HepG2 (cell line): ENCODE measurements around the gene CAMK1. TPM values are rescaled to one million over a fixed set of nuclear protein-coding genes. Genes with fewer than 3 reads are reported as not detected.

Experiments
- CAMTA2 ChIP-seq: sonication (generic); formaldehyde crosslinking; IDR thresholded peaks from 2 replicates; pipeline ENCODE4 v1.4.0; 2020; ENCODE audit warnings: mild to moderate bottlenecking, missing genetic modification reagents, borderline replicate concordance
- CBFB ChIP-seq: sonication (generic); formaldehyde crosslinking; IDR thresholded peaks from 2 replicates; pipeline ENCODE4 v1.4.0; 2020; ENCODE audit warnings: missing genetic modification reagents
- ELF3 ChIP-seq: IDR thresholded peaks from 2 replicates; pipeline ENCODE4 v1.6.1; 2016; ENCODE audit warnings: missing genetic modification reagents, missing compliant biosample characterization
- ERF ChIP-seq: IDR thresholded peaks from 2 replicates; pipeline ENCODE4 v1.6.1; 2018; ENCODE audit warnings: missing biosample characterization, missing genetic modification reagents
- HDAC1 ChIP-seq: sonication (generic); formaldehyde crosslinking; IDR thresholded peaks from 2 replicates; pipeline ENCODE4 v1.5.1; 2020; ENCODE audit warnings: mild to moderate bottlenecking, missing genetic modification reagents
- HOXA3 ChIP-seq: sonication (generic); formaldehyde crosslinking; IDR thresholded peaks from 2 replicates; pipeline ENCODE4 v1.5.0; 2020; ENCODE audit warnings: missing genetic modification reagents
- MIXL1 ChIP-seq: IDR thresholded peaks from 2 replicates; pipeline ENCODE4 v1.6.1; 2016
- NBN ChIP-seq: fragments of 450-650 bp; conservative IDR thresholded peaks from 2 replicates; pipeline ENCODE4 v1.6.1; 2017
- POLR2A ChIP-seq, 2 experiments: IDR thresholded peaks; 2 replicates each; pipeline ENCODE4 v1.6.1; 2011; ENCODE audit warnings: low read depth in 2 of 2, low read length in 2 of 2, mild to moderate bottlenecking in 1 of 2, moderate library complexity in 1 of 2; ENCODE audit not compliant: insufficient read depth in 1 of 2
- POLR2AphosphoS5 ChIP-seq: IDR thresholded peaks from 2 replicates; pipeline ENCODE4 v1.6.1; 2012; ENCODE audit warnings: low read depth, low read length
- SAP130 ChIP-seq: IDR thresholded peaks from 2 replicates; pipeline ENCODE4 v1.6.1; 2016; ENCODE audit warnings: low read depth
- SP1 ChIP-seq, 2 experiments: fragments of 450-650 bp in 1 of 2; sonication (generic) in 1 of 2; formaldehyde crosslinking in 1 of 2; IDR thresholded peaks; 2 replicates each; pipeline versions ENCODE4 v1.4.0 to v1.6.1; 2016 to 2020; ENCODE audit warnings: missing genetic modification reagents in 1 of 2
- TCF12 ChIP-seq, 2 experiments: fragments of 450-650 bp in 1 of 2; sonication (generic) in 1 of 2; formaldehyde crosslinking in 1 of 2; IDR thresholded peaks; 2 replicates each; pipeline versions ENCODE4 v1.6.1 to v1.8.0; 2017 to 2022; ENCODE audit warnings: antibody characterized with exemption in 1 of 2, mild to moderate bottlenecking in 1 of 2, missing genetic modification reagents in 1 of 2, moderate library complexity in 1 of 2
- ZNF230 ChIP-seq: sonication (generic); formaldehyde crosslinking; IDR thresholded peaks from 2 replicates; pipeline ENCODE4 v1.4.0; 2020; ENCODE audit warnings: mild to moderate bottlenecking, missing genetic modification reagents
- ZNF256 ChIP-seq: sonication (generic); formaldehyde crosslinking; conservative IDR thresholded peaks from 2 replicates; pipeline ENCODE4 v1.4.0; 2020; ENCODE audit warnings: missing genetic modification reagents
- ZNF274 ChIP-seq: sonication (generic); formaldehyde crosslinking; IDR thresholded peaks from 2 replicates; pipeline ENCODE4 v1.5.1; 2020; ENCODE audit warnings: mild to moderate bottlenecking, missing genetic modification reagents
- ZNF556 ChIP-seq: sonication (generic); formaldehyde crosslinking; IDR thresholded peaks from 2 replicates; pipeline ENCODE4 v1.4.0; 2020; ENCODE audit warnings: mild to moderate bottlenecking, missing genetic modification reagents, borderline replicate concordance
- ZNF678 ChIP-seq: sonication (generic); formaldehyde crosslinking; IDR thresholded peaks from 2 replicates; pipeline ENCODE4 v1.4.0; 2020; ENCODE audit warnings: mild to moderate bottlenecking, missing genetic modification reagents
- ZSCAN25 ChIP-seq: sonication (generic); formaldehyde crosslinking; IDR thresholded peaks from 2 replicates; pipeline ENCODE4 v1.8.0; 2022; ENCODE audit warnings: mild to moderate bottlenecking, missing genetic modification reagents
- polyA plus RNA-seq, 8 experiments: library from polyadenylated mRNA; depleted of rRNA in 3 of 8; stranded (reverse) in 7 of 8; unstranded in 1 of 8; fragments of >200 nt; fragmentation: Illumina TruSeq in 4 of 8; extraction: Trizol in 4 of 8; gene quantifications; 2 replicates each; pipeline versions ENCODE4 v1.2.1 to v1.2.3, GENCODE V29; 2011 to 2016; ENCODE audit warnings: low read depth in 4 of 8, missing spikeins in 1 of 8, mixed read lengths in 1 of 8; ENCODE audit not compliant: insufficient read depth in 1 of 8
- total RNA-seq, 5 experiments: library from RNA; depleted of rRNA; stranded (reverse); fragments of >200 nt; fragmentation: Illumina TruSeq; extraction: Trizol; gene quantifications; 2 replicates each; pipeline ENCODE4 v1.2.3, GENCODE V29; 2016; ENCODE audit warnings: low read depth in 1 of 5
- TF ChIP-seq, protein P1 (sequence below): sonication (generic); formaldehyde crosslinking; IDR thresholded peaks from 2 replicates; pipeline ENCODE4 v1.8.1; 2023; ENCODE audit warnings: mild to moderate bottlenecking, inconsistent platforms, moderate library complexity, missing genetic modification reagents, borderline replicate concordance
- TF ChIP-seq, protein P2 (sequence below): sonication (generic); formaldehyde crosslinking; IDR thresholded peaks from 2 replicates; pipeline ENCODE4 v1.5.1; 2020; ENCODE audit warnings: mild to moderate bottlenecking, missing genetic modification reagents, moderate library complexity
- TF ChIP-seq, protein P3 (sequence below): sonication (generic); formaldehyde crosslinking; IDR thresholded peaks from 2 replicates; pipeline ENCODE4 v1.9.0; 2022; ENCODE audit warnings: low read depth, missing genetic modification reagents
- TF ChIP-seq, protein P4 (sequence below): sonication (generic); formaldehyde crosslinking; IDR thresholded peaks from 2 replicates; pipeline ENCODE4 v1.4.0; 2020; ENCODE audit warnings: missing genetic modification reagents

The CAMK1 gene
- total and polyA plus RNA-seq, 2 of the 13 experiments (the other 11 are each of a cell fraction or from before 2014, with no cell fraction given) = 26.4 to 53.3 TPM

DNA sequence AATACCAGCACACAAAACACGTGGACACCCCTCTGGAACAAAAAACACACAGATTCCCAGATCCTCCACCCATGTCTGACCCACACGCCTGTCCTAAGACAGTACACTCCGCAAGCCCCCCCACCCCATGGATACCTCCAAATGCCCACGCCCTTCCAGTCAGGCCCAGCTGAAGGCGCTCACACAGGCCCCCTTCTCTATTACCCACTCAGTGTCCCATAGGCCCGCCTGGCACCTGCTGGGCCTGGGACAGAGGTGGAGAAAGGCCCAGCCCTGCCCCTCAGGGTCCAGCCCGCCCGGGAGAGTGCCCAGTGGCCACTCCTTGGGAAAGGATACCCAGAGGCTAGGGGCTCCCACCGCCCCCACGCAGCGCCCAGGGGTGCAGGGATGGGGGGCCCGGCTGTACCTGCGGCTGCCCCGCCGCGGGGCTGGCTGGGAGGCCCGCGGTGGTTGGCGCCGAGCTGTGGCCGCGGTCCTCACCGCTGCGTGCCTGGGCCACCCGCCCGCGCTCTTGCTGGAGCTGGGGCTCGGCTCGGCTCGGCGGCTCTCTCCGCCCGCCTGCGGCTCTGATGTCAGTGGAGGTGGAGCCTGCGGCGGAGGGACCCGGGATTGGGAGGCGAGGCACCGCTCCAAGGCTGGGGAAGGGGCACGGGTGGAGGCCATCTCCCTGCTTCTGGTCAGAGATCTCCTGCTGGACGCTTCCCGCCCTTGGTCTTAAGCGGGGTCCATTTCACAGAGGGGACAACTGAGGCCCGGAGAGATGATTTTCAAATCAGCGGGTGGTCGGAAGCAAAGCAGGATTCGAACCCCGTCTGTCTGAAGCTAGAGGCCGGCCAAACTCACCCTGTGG, at the start of gene CAMK1 (continued):
- TF ChIP-seq ZNF678 (0 out of 2 replicates have a peak, but pooled peaks have one; percentile 34), MIXL1 (0 out of 2 replicates have a peak, but pooled peaks have one; percentile 13), HDAC1 (CRISPR knock-in tag) (peak; percentile 24; the same call in 1 of the 2 replicates), HOXA3 (CRISPR knock-in tag) (0 out of 2 replicates have a peak, but pooled peaks have one; percentile 23), ERF (peak; percentile 31; the same call in 1 of the 2 replicates), ZNF556 (peak; percentile 64; the same call in 1 of the 2 replicates), SP1 (IDR thresholded peaks at IDR 0.05) (no peak), SP1 (CRISPR knock-in tag; IDR thresholded peaks at IDR 0.05) (peak; percentile 36; the same call in 1 of the 2 replicates), NBN (no peak), SAP130 (CRISPR knock-in tag) (peak; percentile 61; the same call in 1 of the 2 replicates), CAMTA2 (CRISPR knock-in tag) (peak; percentile 25; the same call in 1 of the 2 replicates), ZNF230 (0 out of 2 replicates have a peak, but pooled peaks have one; percentile 20), ZSCAN25 (no peak), CBFB (0 out of 2 replicates have a peak, but pooled peaks have one; percentile 11), ELF3 (peak; percentile 28; the same call in 1 of the 2 replicates), POLR2A (IDR thresholded peaks at IDR 0.05; ENCODE audit: insufficient read depth in 1 of 2, low read depth in 2 of 2, low read length in 2 of 2) (peak in 1 of 2 experiments; percentile 79; a peak in 2 of 4 replicates), ZNF274 (peak; percentile 21; the same call in 1 of the 2 replicates), TCF12 (IDR thresholded peaks at IDR 0.05) (no peak), TCF12 (CRISPR knock-in tag; IDR thresholded peaks at IDR 0.05) (0 out of 2 replicates have a peak, but pooled peaks have one; percentile 23), ZNF256 (CRISPR knock-in tag) (no peak), POLR2AphosphoS5 (peak; percentile 60)
- TF ChIP-seq, protein P1, sequence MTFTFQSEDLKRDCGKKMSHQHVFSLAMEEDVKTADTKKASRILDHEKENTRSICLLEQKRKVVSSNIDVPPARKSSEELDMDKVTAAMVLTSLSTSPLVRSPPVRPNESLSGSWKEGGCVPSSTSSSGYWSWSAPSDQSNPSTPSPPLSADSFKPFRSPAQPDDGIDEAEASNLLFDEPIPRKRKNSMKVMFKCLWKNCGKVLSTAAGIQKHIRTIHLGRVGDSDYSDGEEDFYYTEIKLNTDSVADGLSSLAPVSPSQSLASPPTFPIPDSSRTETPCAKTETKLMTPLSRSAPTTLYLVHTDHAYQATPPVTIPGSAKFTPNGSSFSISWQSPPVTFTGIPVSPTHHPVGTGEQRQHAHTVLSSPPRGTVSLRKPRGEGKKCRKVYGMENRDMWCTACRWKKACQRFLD (CRISPR knock-in tag) = no peak
- TF ChIP-seq, protein P2, sequence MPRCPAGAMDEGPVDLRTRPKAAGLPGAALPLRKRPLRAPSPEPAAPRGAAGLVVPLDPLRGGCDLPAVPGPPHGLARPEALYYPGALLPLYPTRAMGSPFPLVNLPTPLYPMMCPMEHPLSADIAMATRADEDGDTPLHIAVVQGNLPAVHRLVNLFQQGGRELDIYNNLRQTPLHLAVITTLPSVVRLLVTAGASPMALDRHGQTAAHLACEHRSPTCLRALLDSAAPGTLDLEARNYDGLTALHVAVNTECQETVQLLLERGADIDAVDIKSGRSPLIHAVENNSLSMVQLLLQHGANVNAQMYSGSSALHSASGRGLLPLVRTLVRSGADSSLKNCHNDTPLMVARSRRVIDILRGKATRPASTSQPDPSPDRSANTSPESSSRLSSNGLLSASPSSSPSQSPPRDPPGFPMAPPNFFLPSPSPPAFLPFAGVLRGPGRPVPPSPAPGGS (CRISPR knock-in tag) = 0 out of 2 replicates have a peak, but pooled peaks have one; percentile 35
- TF ChIP-seq, protein P3, sequence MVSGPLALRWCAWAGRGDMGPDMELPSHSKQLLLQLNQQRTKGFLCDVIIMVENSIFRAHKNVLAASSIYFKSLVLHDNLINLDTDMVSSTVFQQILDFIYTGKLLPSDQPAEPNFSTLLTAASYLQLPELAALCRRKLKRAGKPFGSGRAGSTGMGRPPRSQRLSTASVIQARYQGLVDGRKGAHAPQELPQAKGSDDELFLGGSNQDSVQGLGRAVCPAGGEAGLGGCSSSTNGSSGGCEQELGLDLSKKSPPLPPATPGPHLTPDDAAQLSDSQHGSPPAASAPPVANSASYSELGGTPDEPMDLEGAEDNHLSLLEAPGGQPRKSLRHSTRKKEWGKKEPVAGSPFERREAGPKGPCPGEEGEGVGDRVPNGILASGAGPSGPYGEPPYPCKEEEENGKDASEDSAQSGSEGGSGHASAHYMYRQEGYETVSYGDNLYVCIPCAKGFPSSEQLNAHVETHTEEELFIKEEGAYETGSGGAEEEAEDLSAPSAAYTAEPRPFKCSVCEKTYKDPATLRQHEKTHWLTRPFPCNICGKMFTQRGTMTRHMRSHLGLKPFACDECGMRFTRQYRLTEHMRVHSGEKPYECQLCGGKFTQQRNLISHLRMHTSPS = peak; percentile 60; the same call in 1 of the 2 replicates
- TF ChIP-seq, protein P4, sequence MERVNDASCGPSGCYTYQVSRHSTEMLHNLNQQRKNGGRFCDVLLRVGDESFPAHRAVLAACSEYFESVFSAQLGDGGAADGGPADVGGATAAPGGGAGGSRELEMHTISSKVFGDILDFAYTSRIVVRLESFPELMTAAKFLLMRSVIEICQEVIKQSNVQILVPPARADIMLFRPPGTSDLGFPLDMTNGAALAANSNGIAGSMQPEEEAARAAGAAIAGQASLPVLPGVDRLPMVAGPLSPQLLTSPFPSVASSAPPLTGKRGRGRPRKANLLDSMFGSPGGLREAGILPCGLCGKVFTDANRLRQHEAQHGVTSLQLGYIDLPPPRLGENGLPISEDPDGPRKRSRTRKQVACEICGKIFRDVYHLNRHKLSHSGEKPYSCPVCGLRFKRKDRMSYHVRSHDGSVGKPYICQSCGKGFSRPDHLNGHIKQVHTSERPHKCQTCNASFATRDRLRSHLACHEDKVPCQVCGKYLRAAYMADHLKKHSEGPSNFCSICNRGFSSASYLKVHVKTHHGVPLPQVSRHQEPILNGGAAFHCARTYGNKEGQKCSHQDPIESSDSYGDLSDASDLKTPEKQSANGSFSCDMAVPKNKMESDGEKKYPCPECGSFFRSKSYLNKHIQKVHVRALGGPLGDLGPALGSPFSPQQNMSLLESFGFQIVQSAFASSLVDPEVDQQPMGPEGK (CRISPR knock-in tag) = peak; percentile 13; the same call in 1 of the 2 replicates
